HG03460 (cell line): ENCODE measurements around the gene VAC14.
"Not testable (repeated sequence)": the region's sequence is repeated elsewhere in the genome, so short reads cannot be mapped to it uniquely, and the experiment has no call there.

Source experiments
- ATAC-seq: cut with Tn5 transposase; IDR thresholded peaks from one replicate; pipeline ENCODE4 v1.9.1; 2021; ENCODE audit not compliant: unreplicated experiment

VAC14 gene

GRCh38 chr16:70648606-70649005, 152.4 kb downstream of the VAC14 start:
- no peak for ATAC-seq

DNA sequence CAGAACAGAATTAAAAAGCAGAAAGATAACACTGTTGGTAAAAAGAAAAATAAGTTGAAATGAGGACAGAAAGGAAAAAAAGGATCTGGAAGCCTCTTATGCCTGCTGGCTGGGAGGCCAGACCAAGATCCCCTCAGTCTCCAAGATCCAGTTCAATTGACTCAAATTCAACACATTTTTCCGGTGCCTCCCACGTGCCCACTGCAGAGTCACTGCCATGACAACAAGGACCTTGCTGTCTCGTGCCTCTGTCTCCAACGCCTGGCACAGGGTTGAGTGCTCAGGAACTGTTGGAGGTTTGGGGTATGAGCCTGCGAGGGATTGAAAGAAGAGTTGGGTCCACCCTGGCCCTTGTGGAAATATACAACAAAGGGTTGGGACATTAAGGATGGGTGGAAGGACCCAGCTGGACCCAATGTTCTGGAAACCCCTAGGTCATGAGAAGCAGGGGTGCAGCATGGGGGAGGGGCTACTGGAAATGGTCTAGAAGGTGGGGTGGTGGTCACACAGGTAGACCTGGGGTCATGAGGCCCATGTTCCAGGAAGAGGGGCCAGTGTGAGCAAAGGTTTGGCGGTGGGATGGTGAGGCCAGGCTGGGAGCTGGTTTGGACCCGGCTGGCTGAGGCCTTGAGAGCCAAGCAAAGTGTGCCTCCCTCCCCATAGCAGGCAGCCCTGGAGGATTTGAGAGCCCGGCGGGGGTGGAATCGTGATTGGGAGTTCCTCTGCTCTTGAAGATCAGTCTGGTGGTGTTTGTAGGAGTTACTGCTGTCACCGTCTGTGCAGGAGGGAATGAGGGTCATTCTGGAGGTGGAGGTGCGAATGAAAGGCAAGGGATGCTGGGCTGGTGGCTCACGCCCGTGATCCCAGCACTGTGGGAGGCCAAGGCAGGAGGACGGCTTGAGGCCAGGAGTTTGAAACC, 153.3 kb downstream of the VAC14 start:
- no peak for ATAC-seq

DNA sequence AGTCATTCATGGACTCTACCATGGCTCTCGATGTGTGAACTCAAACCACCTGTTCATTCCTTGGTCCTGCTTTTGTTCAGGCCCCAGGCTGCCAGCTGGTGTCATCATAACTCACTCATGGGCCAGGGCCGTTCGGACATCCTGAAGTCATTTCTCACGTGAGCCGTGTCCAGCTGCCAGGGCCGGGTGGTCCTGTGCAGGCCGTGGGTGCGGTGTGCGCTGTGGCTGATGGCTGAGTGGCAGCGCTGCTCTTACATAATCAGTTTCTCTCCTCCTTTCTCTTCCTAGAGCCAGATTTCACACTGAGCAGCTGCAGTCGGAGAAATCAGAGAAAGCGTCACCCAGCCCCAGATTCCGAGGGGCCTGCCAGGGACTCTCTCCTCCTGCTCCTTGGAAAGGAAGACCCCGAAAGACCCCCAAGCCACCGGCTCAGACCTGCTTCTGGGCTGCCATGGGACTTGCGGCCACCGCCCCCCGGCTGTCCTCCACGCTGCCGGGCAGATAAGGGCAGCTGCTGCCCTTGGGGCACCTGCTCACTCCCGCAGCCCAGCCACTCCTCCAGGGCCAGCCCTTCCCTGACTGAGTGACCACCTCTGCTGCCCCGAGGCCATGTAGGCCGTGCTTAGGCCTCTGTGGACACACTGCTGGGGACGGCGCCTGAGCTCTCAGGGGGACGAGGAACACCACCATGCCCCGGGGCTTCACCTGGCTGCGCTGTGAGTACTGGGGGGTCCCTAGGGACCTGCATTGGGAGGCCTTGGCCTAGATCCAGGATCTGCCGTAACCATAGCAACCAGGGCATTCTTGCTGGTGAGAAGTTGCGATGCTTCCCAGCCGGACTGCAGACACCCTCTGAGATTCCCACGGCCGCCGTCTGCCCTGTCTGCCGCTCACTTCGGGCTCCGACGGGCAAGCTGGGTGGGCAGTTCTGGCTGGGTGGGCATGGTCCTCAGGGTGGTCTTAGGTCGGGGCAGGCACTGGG, 154.4 kb downstream of the VAC14 start, which contains the start of gene IL34:
TSS of gene IL34 (plus strand) at position 300 of the 982 bp plus-strand sequence. CDS start at position 689, 389 bp downstream.
- no peak for ATAC-seq

GRCh38 chr16:70644763-70645597, 156.0 kb downstream of the VAC14 start:
- no peak for ATAC-seq

- not testable (repeated sequence) for ATAC-seq
Measured at GRCh38 chr16:70643264-70643663, 157.7 kb downstream of the VAC14 start.

DNA sequence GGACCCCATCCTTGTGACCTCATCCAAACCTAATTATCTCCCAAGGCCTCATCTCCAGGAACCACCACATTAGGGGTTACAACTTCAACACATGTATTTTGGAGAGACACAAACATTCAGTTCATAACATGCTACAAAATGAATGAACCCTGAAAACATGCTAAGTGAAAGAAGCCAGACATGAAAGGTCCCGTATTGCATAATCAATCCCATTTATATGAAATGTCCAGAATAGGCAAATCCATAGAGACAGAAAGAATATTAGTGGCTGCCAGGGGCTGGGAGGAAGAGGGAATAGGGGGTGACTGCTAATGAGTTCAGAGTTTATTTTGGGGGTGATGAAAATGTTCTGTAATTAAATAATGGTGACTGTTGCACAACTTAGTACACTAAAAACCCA, 158.3 kb downstream of the VAC14 start:
- no peak for ATAC-seq

DNA sequence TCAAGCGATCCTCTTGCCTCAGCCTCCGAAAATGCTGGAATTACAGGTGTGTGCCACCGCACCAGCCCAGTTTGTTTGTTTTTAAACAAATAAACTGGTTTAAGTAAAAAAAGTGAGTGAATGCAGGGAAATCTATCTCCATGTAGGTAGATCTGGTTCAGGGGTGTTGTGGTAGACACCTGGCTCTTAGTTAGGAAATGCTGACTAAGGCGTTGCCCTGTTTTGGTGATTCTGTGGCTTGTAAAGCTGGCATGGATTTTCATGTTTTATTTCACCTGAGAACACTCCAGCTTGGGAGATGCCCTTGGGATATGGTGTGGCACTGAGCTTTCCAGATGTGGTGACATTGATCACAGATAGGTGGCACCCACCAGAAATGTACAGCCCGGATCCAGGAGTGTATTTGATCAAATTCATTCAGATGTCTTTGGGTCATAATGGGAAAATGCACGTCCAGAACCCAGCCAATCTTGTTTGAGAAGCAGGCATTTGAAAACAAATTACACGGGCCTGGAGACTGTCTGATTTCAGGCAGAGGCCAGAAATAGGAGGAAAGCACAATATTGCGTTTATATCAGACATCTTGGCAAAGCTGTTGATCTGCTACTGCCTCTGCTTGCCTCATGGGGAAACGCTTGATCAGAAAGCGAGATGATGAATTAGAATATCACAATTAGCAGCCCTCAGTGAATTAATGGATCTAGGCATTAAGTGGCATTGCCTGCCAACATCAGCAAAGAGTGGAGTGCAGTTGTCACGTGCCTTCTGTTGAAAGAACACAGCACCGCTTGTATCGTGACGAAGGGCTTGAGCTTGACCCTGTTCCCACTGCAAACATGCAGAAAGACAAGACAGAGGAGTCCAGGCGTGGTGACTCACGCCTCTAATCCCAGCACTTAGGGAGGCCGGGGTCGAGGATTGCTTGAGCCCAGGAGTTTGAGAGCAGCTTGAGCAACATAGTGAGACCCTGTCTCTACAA, 161.9 kb downstream of the VAC14 start:
- no peak for ATAC-seq
